ENCODE data around the gene UBAC1.
A peak's percentile ranks its signal among the peaks of the same experiment; 100 is the strongest.

UBAC1 gene

GRCh38 chr9:135961277-135961715 lies at the start of gene UBAC1:
UBAC1 (minus strand) TSS chr9:135961373; CDS start chr9:135961162, 211 bp downstream.
- peak; percentile 91 for DNase-seq

GRCh38 chr9:136010615-136011361 lies 49.6 kb upstream of the UBAC1 start:
- DNase-seq, result no peak

- DNase-seq, result no peak
These were observed 49.0 kb upstream of the UBAC1 start for GRCh38 chr9:136010176-136010575.

GRCh38 chr9:136009516-136009915 lies 48.3 kb upstream of the UBAC1 start:
- no peak for DNase-seq

GRCh38 chr9:136008693-136008997 lies 47.5 kb upstream of the UBAC1 start:
- DNase-seq, result no peak

GRCh38 chr9:136007934-136008692 lies 46.9 kb upstream of the UBAC1 start:
- no peak for DNase-seq

- no peak for DNase-seq
These were observed 46.2 kb upstream of the UBAC1 start for GRCh38 chr9:136007276-136007933.

GRCh38 chr9:136006169-136006568 lies 45.0 kb upstream of the UBAC1 start:
- no peak for DNase-seq

GRCh38 chr9:136004712-136005111 lies 43.5 kb upstream of the UBAC1 start:
- DNase-seq, result no peak

- DNase-seq, result no peak
These were observed 43.0 kb upstream of the UBAC1 start for GRCh38 chr9:136004219-136004618.

- DNase-seq, result no peak
These were observed 42.4 kb upstream of the UBAC1 start for GRCh38 chr9:136003411-136004218.

- no peak for DNase-seq
These were observed 41.7 kb upstream of the UBAC1 start for GRCh38 chr9:136002881-136003280.

GRCh38 chr9:136002215-136002614 lies 41.0 kb upstream of the UBAC1 start:
- DNase-seq, result no peak

GRCh38 chr9:136001231-136001630 lies 40.1 kb upstream of the UBAC1 start:
- DNase-seq, result no peak

GRCh38 chr9:135998410-135999071 lies 37.4 kb upstream of the UBAC1 start:
- no peak for DNase-seq

- DNase-seq, result no peak
These were observed 36.8 kb upstream of the UBAC1 start for GRCh38 chr9:135998016-135998380.

GRCh38 chr9:135997090-135998015 lies 36.2 kb upstream of the UBAC1 start:
- no peak for DNase-seq

GRCh38 chr9:135995816-135996215 lies 34.6 kb upstream of the UBAC1 start:
- DNase-seq, result no peak

GRCh38 chr9:135994501-135995192 lies 33.5 kb upstream of the UBAC1 start:
- no peak for DNase-seq

- DNase-seq, result no peak
These were observed 32.8 kb upstream of the UBAC1 start for GRCh38 chr9:135993765-135994500.
